HG03469 (cell line): ENCODE results near the gene LCE3B.
"Not testable (repeated sequence)": the region's sequence is repeated elsewhere in the genome, so short reads cannot be mapped to it uniquely, and the experiment has no call there.

Experiments
- ATAC-seq: cut with Tn5 transposase; IDR thresholded peaks from one replicate; pipeline ENCODE4 v1.9.1; 2021; ENCODE audit warnings: mild to moderate bottlenecking, moderate library complexity, moderate number of reproducible peaks; ENCODE audit not compliant: unreplicated experiment

LCE3B gene, protein sequence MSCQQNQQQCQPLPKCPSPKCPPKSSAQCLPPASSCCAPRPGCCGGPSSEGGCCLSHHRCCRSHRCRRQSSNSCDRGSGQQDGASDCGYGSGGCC

DNA sequence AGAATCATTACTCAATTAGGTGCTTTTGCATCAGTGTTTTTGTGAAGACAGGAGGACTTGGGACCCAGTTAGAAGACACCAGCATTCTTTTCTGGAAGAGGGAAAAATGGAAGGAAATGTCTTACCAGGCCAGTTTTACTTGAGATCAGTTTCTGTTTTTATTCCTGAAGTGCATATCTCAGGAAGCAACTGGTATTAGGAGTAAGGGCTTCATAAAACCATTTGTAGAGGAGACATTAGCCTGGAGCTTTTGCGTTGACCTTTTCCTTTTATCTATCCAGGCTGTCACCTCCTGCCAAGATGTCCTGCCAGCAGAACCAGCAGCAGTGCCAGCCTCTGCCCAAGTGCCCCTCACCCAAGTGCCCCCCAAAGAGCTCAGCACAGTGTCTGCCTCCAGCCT lies at the start of gene LCE3B:
LCE3B (plus strand) TSS at position 301 of the 400 bp plus-strand sequence; CDS start at position 301, 0 bp downstream.
- ATAC-seq, result no peak

DNA sequence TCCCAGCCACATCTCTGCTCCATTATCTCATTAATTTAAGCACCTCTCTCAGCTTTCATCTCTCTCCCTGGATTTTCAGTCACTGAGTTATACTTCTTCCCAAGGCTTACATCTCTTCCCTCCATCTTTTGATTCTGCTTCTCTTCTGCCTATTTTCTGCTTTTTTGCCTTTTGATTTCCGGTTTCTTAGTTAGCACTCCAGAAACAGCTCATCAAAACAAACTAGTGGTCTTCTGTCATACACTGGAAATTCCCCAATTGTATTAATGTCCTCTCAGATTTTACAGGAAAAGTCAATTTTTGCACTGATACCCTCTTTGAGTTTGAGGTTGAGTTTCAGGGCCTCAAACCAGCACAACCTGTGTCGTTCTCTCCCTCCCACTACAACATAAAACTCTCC lies 48.5 kb upstream of the LCE3B start:
- no peak for ATAC-seq

DNA sequence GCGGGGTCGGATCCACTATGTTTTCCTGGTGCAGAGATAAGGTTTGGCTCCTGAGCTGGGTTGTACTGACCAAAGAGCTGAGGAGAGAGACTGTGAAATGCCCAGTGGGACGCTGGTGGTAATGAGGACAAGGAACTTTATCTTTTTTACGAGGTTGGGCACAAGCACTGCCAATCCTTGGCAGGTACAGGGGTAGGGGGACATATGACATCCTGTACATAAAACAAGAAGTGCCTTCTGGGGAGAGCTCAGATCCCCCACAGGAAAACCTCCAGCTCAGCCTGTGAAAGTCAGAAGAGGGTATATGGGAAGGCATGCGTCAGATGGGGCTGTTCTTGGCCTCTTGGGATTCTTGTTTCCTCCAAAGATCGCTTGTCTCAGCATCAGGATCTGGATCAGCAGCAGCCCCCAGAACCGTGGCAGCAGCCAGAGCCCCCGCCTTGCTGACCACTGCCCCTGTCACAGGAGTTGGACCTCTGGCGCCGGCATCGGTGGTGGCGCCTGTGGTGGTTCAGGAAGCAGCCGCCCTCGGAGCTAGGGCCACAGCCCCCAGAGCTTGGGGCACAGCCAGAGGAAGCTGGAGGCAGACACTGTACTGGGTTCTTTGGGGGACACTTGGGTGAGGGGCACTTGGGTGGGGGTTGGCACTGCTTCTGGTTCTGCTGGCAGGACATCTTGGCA lies 47.9 kb upstream of the LCE3B start:
- ATAC-seq, result no peak

DNA sequence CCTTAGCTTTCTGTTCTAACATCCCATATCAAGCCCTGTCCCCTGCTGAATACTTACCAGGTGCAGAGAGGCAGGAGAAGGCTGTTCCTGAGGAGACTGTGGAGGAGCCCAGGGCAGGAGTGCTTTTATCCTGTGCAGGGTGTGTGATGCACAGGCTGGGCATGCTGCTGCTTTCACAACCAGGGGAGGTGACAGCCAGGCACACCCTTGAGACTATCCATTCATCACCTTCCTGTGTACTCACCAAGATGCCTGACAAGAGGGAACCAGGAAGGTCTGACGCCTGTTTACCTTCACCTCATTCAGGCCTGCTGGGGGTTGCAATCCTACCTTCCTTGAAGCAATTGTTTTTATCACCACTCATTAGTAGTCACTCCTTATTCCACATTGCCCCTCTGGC lies 46.9 kb upstream of the LCE3B start, which contains the start of gene LCE3E:
LCE3E (minus strand) TSS at position 100 of the 400 bp plus-strand sequence. CDS start 572 bp downstream, outside the sequence.
- no peak for ATAC-seq

DNA sequence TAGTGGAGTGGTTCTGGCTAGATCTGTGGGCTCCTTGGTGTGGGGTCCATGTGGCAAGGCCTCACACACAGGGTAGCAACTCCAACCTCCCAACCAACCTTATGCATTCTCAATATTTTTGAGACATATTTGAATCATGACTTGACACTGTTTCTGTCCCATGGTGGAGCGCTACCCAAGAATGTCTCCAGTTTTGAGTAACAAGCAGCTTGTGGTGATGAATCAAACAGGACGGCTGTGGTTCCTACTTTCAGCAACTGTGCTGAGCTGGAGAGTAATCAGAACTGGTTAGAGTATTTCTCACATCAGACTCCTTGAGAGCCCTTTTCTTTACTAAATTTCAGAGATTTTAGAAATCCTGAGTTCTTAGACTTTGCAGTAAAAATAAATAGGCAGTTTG lies 36.4 kb upstream of the LCE3B start:
- ATAC-seq, result no peak

DNA sequence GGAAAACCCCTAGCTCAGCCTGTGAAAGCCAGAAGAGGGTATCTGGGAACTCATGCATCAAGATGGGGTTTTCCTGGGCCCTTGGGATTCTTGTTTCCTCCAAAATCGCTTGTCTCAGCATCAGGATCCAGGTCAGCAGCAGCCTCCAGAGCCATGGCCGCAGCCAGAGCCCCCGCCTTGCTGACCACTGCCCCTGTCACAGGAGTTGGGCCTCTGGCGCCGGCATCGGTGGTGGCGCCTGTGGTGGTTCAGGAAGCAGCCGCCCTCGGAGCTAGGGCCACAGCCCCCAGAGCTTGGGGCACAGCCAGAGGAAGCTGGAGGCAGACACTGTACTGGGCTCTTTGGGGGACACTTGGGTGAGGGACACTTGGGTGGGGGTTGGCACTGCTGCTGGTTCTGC lies 34.1 kb upstream of the LCE3B start:
- ATAC-seq, result not testable (repeated sequence)

DNA sequence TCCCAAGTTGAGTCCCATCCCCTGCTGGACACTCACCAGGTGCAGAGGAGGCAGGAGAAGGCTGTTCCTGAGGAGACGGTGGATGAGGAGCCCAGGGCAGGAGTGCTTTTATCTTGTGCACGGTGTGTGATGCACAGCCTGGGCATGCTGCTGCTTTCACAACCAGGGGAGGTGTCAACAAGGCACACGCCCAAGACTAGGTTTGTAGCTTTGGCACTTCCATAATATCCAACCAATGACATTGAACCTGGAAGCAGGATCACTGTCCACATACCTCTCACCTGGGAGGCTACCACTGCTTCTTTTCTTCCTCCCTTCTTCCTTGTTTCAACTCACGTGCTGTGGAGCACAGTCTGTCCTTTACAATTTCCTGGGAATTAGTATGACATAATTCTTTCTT lies 33.2 kb upstream of the LCE3B start, which contains the start of gene LCE3D:
LCE3D (minus strand) TSS at position 84 of the 400 bp plus-strand sequence. CDS start 580 bp downstream, outside the sequence.
- ATAC-seq, result no peak

DNA sequence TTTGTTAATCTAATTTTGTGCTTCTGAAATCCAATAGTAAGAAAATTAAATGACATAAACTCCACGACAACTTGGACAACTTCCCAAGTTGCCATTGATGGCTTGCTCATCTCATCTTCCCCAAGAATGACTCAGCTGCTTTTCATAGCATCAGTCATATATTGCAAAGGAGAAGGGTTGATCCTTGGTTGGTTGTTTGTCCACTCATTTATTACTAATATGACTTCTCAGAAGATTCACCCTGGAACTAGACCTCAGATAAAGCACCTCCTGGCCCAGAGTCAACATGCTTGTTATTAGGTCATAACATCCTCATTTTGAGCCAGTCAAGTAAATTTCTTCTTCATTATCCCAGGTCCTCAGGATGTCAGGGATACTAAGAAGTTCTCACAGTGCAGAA lies 31.0 kb upstream of the LCE3B start:
- no peak for ATAC-seq

DNA sequence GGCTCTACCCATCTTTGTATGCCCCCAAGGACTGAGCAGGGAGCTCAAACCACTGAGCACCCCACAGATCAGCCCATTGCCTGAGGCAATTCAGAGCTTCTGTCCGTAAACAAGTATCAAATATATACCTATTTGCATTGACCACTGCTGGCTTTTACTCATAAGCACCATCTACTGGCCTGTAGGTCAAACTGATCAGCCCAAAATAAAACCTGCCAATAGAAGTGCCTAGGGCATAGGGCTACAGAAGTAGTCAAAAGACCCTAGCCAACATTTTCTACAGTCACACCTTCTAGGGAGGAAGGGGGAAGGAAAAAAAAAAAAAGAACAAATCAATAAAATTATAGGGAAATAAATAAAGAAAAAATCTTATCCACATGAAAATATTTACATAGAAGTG lies 28.0 kb upstream of the LCE3B start:
- ATAC-seq, result no peak

DNA sequence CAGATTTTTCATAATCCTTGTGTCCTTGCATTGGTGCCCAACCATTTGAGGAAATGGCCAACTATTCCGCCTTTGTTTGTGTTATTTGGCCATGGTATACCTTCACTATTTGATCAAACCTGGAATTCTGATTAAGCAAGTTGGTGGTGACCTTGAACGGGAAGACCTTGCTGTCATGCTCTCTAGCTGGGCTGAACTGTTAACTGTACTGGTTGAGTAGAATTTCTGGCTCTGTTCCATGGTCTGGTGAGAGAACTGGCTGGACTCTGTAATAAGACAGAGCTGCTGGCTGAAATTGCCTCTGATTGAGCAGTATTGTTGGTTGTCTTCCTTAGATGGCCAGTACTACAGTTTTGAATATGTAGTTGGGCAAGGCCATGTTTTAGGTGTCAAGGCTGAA lies 16.6 kb upstream of the LCE3B start:
- ATAC-seq, result no peak

DNA sequence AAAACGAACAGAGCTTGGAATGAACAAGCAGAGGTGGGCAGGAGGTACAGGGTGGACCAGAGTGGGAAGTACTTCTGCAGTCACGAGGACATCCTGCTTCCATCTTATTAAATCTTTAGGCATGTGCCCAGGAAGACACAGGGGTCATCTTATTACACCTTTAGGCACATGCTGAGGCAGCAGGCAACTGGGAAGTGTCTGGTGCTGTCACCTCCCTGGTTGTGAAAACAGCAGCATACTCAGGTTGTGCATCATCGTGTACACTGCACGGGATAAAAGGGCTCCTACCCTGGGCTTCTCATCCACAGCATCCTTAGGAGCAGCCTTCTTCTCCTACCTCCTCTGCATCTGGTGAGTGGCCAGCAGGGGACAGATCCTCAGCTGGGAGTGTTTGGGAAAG lies 13.7 kb upstream of the LCE3B start, which contains the start of gene LCE3C:
LCE3C (plus strand) TSS at position 301 of the 400 bp plus-strand sequence. CDS start 498 bp downstream, outside the sequence.
- no peak for ATAC-seq

DNA sequence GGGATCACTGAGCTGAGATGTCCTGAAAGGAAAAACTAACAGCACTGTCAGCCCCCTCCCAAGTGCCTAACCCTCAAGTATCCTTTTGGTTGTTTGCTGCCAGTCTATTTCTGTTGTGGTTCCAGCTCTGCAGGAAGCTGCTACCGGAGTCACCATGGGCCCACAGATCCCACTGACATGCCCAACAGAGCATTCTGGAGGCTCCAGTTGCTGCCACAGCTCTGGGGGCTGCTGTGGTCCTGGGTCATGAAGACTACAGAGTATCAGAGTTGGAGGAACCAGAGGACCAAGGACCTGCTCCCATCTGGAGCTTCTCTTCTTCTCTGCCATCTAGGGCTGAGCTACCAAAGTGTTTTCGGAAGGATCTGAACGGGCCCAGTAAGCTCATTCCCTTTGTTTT lies 8.4 kb downstream of the LCE3B start:
- ATAC-seq, result no peak

DNA sequence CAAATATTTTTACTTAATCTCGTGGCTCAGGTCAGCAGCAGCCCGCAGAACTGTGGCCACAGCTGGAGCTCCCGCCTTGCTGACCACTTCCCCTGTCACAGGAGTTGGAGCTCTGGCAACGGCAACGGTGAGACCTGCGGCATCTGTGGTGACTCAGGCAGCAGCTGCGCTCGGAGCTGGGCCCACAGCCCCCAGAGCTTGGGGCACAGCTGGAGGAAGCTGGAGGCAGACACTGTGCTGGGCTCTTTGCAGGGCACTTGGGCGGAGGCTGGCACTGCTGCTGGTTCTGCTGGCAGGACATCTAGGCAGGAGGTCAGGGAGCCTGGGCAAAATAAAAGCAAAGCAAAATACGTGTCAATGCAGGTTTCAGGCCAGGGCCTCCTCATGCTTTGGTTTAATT lies 9.2 kb downstream of the LCE3B start, which contains the start of gene LCE3A:
LCE3A (minus strand) TSS at position 301 of the 400 bp plus-strand sequence; CDS start at position 301, 0 bp downstream.
- ATAC-seq, result no peak

DNA sequence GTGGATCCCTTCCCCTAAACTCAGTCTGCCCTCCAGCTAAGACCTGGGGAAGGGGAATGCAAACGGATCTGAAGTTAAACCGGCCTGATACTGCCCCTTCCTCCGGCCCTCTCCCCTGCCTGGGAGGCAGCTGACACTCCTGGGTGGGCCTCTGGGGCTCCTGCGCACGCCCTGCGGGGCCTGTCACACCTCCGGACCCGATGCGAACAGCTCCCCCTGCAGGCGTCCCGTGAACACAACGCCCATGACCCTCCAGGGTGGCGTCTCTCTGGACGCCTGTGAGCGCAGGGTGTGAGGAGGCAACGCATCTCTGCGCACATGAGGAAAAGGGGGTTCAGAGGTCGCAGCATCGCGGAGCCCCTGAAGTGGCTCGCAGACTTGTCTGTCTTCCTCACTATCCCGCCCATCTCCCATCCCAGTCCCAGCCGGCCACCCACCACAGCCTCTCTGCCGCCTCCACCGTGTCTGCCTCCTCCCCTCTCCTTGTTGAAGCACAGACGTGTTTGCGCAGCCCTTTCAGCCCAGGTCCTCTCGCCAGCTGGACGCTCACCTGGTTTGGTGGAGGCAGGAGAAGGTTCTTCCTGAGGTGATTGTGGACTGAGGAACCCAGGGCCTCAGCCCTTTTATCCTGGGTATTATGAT lies 9.7 kb downstream of the LCE3B start:
- ATAC-seq, result no peak

DNA sequence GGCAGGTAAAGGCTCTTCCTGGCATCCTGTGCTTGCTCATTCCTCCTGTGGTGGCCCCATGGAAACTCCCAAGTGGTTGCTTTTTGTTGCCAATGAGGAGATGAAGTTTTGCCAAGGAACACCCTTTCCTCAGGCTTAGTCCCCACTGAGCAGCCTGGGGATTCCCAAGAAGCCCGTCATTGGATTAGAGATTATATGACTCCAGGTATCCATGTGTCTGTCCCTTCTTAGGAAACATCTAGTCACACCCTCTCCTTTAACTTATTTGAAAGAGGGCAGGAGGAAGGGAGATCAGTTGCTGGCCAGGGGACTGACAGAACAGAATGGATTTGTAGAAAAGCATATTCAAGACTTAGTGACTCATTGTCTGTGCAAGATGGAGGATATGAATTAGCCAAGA lies 13.1 kb downstream of the LCE3B start:
- no peak for ATAC-seq

DNA sequence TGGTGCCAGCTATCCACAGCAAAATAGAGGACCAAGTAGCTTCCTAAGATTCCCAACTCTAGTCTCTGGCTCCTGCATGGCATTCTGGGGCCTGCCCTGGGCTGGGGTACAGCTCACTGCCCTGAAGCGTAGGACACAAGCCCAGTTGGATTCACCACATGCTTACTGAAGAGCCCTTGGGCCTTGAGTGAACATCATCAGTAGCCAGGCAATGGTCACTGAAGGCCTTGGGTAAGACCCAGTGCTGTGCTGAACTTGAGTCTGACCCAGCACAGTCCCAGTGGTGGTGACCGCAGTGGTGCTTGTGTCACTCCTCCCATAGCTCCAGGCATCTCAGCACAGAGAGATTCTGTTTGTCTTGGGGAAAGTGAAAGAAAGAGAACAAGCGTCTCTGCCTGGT lies 17.0 kb downstream of the LCE3B start:
- no peak for ATAC-seq

DNA sequence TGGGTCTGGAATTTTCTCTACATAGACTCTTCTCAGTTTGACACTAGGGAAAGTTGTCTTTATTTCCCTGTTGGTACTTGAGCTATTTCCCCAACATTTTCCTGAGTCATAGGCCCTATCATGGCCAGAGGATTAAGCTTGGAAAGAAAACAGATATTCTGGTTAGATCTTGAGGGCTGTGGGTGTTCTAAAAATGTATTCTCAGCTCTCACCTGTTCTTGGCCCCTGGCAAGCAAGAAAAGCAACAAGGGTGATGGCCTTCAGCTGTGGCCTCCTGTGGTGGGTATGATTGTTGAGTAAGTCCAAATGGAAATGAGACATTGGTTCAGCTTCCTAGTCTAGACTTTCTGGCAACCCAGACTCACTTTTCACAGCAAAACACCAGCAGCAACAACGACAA lies 26.7 kb downstream of the LCE3B start:
- no peak for ATAC-seq

DNA sequence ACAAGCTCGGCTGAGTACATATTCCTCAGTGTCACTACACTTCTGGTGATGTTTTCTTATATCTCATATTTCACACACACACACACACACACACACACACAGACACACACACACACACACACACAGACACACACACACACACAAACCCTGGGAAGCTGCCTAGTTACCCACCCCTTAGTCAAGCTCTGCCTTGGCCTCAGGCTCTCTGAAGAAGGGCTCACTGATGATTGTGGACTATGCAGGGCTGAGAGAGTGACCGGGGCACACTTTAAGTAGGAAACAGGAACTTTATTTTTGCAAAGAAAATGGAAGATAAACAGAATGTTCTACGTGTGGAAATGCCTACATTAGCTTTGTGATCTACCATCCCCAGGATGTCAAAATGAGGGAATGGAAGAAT lies 30.3 kb downstream of the LCE3B start:
- ATAC-seq, result no peak

DNA sequence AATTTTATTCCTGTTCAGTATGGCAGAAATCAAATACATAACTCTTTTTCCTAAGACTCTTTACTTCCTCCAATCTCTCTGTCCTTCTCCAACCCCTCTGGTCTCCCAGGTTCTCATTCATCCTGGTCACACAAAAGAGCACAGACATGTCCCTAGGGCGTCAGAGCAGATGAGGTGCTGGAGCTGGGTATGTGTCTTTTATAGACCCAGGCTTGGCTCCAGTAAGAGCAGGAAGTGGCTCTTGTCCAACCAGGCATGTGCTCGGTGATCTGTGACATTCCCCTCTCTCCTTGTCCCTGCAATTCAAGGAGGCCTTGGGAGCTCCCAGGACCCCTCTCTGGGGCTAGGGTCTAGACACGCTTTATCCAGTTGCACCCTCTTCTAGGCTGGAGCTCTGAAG lies 31.5 kb downstream of the LCE3B start:
- no peak for ATAC-seq

DNA sequence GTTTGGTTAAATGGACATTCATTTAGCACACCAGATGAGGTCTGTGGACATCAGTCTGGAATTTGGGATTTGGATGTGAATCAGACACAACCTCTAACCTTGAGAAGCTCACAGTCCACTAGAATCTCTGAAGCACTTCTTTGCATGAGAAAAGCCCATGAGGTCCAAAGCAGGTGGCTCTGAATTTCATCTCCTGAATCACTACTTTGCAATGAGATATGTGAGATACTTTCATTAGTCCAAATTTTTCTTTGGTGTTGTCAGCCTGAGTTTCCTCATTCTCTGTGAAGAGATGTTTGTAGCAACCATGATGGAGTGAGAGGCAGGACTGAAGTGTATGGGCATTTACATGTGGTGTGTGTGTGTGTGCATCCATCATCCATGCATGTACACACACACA lies 33.0 kb downstream of the LCE3B start:
- ATAC-seq, result no peak

DNA sequence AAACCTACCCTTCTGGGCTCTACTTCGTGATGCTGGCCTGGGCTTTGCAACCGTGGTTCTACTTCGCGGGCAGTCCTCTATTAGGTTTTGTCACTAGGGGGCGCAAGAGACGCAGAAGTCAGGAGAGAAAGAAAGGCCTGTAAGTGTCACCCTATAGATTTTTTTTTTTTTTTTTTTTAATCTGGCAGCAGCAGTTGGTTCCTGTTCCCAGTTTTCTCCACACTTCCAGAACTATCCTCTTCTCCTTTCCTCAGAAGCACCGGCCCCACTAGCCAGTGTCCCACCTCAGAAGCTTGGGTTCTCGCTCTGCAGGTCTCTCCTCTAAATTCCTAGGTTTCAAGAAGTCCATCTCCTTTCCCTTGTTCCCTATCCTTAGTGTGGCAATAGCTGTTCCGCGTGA lies 40.5 kb downstream of the LCE3B start:
- ATAC-seq, result no peak

DNA sequence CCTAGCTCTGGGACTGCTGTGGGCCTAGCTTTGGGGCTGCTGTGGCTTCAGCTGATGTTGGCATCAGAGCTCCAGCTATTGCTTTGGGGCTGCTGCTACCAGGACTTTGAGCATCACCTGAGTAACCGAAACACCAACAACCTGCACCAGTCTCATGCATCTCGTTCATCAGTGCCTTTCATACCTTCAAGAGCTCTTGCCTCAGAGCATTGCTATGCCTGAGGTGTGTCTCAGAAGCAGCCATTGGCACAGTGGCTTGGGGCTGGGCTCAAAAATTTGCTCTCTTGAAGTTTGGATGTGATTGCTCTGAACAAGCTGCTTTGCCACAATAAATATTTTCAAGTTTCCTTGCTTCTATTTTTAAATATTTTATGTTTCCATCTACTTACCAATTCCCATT lies 42.8 kb downstream of the LCE3B start:
- ATAC-seq, result no peak
